Suprapubic skin (tissue), 3 donors: ENCODE data around the gene VPS25.

Experiments
- POLR2A ChIP-seq, 2 donors: fragments of 450-650 bp; IDR thresholded peaks; one replicate each; pipeline ENCODE4 v1.6.1; 2017; ENCODE audit warnings: antibody characterized with exemption in 2 of 2, mild to moderate bottlenecking in 2 of 2, moderate library complexity in 2 of 2
- TF ChIP-seq, protein P1 (sequence below), 2 donors: fragments of 200-600 bp in 1 of 2; fragments of 450-650 bp in 1 of 2; sonication (generic) in 1 of 2; IDR thresholded peaks; one replicate each; pipeline ENCODE4 v1.5.1; 2016 to 2019; ENCODE audit warnings: antibody characterized with exemption in 2 of 2, mild to moderate bottlenecking in 1 of 2, moderate library complexity in 1 of 2

GRCh38 chr17:42744283-42744805 lies 28.9 kb upstream of the VPS25 start:
- TF ChIP-seq, protein P1, sequence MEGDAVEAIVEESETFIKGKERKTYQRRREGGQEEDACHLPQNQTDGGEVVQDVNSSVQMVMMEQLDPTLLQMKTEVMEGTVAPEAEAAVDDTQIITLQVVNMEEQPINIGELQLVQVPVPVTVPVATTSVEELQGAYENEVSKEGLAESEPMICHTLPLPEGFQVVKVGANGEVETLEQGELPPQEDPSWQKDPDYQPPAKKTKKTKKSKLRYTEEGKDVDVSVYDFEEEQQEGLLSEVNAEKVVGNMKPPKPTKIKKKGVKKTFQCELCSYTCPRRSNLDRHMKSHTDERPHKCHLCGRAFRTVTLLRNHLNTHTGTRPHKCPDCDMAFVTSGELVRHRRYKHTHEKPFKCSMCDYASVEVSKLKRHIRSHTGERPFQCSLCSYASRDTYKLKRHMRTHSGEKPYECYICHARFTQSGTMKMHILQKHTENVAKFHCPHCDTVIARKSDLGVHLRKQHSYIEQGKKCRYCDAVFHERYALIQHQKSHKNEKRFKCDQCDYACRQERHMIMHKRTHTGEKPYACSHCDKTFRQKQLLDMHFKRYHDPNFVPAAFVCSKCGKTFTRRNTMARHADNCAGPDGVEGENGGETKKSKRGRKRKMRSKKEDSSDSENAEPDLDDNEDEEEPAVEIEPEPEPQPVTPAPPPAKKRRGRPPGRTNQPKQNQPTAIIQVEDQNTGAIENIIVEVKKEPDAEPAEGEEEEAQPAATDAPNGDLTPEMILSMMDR (IDR thresholded peaks at IDR 0.05), result no peak
- TF ChIP-seq POLR2A (IDR thresholded peaks at IDR 0.05), result no peak
